NCI-H82 (cell line): ENCODE measurements around the gene RNLS.

Experiments used
- DNase-seq: peaks from one replicate; lab custom pipeline; 2025; lab: John Stamatoyannopoulos, UW

The RNLS gene

DNA sequence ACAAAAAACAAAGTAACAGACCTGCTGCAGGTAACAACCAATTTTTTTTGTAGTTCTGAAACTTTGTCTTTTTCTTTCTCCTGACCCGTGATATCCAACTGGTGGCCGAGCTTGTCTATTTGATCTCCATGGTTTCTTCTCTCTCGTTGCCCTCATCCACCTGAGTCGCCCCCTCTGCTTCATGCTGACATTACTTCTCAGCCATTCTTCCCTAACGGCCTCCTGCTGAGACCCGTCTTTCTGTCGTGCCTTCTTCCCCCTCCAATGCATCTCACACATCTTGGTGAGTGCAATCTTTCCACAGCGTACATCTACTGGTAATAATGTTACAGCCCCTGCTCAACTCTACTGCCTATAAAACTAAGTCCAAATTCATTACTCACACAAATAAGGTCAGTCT, 352.9 kb downstream of the RNLS start:
- DNase-seq: no peak

DNA sequence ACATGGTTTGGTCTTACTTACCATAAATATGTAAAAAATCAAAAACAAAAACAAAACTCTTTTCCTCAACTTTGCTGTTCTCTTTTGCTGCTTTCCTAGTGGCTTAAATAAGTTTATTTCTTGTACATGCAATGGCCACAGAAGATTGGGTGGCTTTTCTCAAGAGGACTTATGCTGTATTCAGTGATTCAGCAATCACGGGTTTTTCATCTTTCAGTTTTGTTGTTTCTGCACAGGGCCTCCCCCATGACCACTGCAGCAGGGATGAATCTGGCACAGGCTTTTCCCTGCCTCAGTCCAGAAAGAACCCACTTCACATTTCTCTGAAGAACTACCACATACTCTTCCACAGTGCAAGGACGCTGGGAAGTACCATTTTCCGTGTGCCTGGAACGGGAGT, 355.0 kb downstream of the RNLS start:
- DNase-seq: no peak

DNA sequence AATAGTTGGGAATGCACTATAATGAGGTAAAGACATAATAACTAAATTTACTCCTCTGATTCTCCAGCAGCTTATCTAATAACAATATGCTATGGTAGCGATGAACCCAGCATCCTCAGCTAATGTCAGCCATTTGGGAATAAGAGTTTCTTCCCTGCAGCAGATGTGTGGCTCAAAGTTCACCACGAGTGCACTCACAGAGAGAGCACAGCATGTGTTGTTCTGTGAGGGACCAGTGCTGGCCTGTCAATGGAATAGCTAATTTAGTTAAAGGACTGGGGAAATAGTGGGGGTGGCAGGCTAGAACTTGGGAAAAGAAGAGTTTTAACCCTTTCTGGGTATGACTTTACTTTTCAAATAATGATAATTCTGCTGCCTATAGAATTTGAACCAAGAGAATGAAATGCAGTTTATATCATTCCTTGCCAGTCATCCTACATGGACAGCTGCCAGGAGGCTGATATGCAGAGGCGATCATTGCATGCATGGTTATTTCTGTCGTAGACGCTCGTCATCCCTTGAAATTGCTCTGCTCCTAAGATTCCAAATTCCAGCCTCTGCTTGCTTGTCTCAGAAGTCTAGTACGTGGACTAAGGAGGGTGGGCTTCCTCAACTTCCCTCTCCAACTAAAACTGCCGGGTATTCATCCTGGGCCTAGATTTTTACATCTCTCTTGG, 355.6 kb downstream of the RNLS start:
- no peak for DNase-seq

DNA sequence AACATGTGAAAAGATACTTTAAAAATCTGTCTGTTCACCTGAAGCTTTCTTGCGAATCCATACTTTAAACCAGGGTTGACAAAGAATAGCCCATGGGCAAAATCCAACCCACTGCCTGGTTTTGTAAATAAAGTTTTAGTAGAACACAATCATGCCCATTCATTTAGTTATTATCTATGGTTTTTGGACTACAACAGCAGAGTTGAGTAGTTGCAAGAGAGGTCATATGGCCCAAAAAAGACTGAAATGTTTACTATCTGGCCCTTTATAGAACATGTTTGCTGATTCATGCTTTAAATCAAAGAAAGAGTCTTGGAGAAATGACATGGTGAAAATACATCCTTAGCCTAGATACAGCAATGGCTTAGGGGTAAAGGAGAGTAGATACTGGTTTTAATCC, 356.2 kb downstream of the RNLS start:
- no peak for DNase-seq

DNA sequence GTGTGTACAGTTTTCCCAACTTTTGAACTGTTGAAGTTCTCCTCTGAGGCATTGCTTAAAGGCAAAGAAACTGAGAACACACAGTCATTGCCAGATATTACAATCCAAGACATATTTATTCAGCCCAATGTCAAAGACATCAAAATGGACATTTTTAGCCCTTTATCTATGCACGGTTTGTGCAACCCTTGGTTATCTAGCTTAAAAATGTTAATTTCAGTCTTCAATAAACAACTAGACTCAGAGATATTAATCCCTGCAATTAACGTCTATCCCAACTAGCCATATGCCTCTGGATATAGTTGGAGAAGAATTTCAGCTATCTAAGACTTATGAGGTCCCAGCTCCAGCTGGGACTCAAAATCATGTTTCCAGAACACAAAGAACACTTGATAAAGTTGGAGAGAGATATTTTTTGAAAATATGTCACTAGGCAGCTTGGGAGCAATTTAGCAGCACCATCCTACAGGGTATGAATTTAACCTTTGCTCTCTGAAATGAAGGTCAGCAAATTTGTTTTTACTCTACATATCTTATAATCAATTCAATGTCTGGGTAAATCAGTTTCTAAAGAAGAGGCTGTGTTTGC, 357.0 kb downstream of the RNLS start:
- no peak for DNase-seq
